Measurements from ENCODE around the gene TCP1.
"Not testable (repeated sequence)": the region's sequence is repeated elsewhere in the genome, so short reads cannot be mapped to it uniquely, and the experiment has no call there.

DNA sequence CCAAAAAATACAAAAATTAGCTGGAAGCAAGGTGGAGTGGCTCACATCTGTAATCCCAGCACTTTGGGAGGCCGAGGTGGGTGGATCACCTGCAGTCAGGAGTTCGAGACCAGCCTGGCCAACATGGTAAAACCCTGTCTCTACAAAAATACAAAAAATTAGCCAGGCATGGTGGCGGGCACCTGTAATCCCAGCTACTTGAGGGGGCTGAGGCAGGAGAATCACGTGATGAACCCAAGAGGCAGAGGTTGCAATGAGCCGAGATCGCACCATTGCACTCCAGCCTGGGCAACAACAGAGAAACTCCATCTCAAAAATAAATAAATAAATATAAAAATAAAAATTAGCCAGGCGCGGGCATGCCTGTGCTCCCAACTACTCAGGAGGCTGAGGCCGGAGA is 35.3 kb upstream of the TCP1 start:
- TF ChIP-seq, protein P1, sequence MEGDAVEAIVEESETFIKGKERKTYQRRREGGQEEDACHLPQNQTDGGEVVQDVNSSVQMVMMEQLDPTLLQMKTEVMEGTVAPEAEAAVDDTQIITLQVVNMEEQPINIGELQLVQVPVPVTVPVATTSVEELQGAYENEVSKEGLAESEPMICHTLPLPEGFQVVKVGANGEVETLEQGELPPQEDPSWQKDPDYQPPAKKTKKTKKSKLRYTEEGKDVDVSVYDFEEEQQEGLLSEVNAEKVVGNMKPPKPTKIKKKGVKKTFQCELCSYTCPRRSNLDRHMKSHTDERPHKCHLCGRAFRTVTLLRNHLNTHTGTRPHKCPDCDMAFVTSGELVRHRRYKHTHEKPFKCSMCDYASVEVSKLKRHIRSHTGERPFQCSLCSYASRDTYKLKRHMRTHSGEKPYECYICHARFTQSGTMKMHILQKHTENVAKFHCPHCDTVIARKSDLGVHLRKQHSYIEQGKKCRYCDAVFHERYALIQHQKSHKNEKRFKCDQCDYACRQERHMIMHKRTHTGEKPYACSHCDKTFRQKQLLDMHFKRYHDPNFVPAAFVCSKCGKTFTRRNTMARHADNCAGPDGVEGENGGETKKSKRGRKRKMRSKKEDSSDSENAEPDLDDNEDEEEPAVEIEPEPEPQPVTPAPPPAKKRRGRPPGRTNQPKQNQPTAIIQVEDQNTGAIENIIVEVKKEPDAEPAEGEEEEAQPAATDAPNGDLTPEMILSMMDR (IDR thresholded peaks at IDR 0.05) = not testable (repeated sequence)
- not testable (repeated sequence) for TF ChIP-seq POLR2AphosphoS5, POLR2A (IDR thresholded peaks at IDR 0.05)

All from breast epithelium (tissue), 3 donors.